ENCODE results near the gene MIX23. TPM values are rescaled to one million over a fixed set of nuclear protein-coding genes. Genes with fewer than 3 reads are reported as not detected.

Gene MIX23
- total and polyA plus RNA-seq, 10 of the 15 experiments (the other 5 are each of a cell fraction or from before 2014, with no cell fraction given) = 30.0 to 176 (median 62.4) TPM

DNA sequence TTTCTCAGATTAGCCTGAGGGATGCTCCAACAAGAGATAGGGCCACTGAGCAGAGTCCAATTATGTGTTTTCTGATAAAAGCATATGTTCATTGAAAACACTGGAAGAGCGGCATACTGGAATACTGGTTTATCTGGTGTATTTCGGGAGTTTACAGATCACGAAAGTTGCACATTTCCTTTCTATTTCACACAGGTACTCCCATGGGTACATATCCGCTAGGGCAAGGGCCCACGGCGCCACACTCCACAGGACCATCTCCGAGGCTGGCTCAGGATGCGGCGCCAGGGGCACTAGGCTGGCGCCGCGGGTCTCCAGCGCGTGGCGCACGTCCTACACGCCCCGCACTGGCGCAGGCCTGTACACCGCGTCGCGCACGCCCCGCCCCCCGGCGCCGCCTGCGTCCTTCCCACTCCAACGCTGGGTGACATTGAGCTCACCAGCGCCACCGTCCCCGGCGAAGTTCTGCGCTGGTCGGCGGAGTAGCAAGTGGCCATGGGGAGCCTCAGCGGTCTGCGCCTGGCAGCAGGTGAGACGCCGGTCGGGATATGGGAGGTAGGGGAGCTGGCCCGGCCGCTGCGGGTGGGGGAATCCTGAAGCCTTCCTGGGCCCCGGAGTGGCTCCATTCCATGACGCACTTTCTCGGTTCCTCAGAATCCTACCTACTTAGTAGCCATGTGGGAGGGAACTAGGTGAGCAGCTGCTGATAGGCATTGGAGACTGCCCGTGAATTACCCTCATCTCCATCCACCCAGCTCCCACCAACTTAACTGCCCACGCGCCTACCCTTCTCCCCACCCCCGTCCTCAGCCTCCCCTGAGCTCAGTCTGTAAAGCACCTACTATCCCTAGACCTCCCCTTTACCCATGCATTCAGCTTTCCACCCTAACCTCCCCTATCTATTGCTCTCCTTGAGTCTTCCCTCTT is 1.0 kb upstream of the MIX23 start, which contains the start of gene FAM162A:
Gene FAM162A (plus strand): TSS at position 412 of the 927 bp plus-strand sequence. CDS start 84 bp downstream, at position 496.
- Histone ChIP-seq H3K36me3 (ENCODE audit: control insufficient read depth in 2 of 2, insufficient read depth in 2 of 2, low read length in 1 of 2) (peaks cover 0 to 5% of the 10 kb centered on the region in 2 experiments; a peak in 2 of 4 replicates), H3K4me1 (ENCODE audit: control insufficient read depth, insufficient read depth, low read length) (peaks cover 16% of the 10 kb centered on the region), H2AFZ (ENCODE audit: control insufficient read depth, low read depth, low read length) (peak within 1 kb of the TSS; percentile 89), H4K20me1 (ENCODE audit: control insufficient read depth, insufficient read depth) (no peaks in the 10 kb centered on the region), H3K4me2 (ENCODE audit: control insufficient read depth, insufficient read depth) (peak within 1 kb of the TSS; percentile 98), H3K79me2 (ENCODE audit: control insufficient read depth, insufficient read depth, low read length) (peaks cover 81% of the 10 kb centered on the region), H3K27ac (ENCODE audit: control insufficient read depth, insufficient read depth) (peak within 1 kb of the TSS; percentile 82), H3K9me3 (replicated peaks; ENCODE audit: control insufficient read depth, insufficient read depth, low read length) (no peaks in the 10 kb centered on the region), H3K9ac (ENCODE audit: control insufficient read depth, insufficient read depth, low read length) (peak within 1 kb of the TSS; percentile 91), H3K27me3 (replicated peaks in 1 of 2; ENCODE audit: control insufficient read depth in 2 of 2, insufficient read depth in 2 of 2, low read length in 1 of 2) (no peaks in the 10 kb centered on the region), H3K4me3 (peak within 1 kb of the TSS; percentile 76)
- intact Hi-C loops (cut with micrococcal nuclease; ENCODE audit: unreplicated experiment) = loop anchor here (5.0 to 10.0 kb wide), 3 partner anchors 77 to 839 kb away; partner anchors contain the start of gene POLQ
- RAD21 ChIA-PET (ENCODE audit: unreplicated experiment) = interaction anchor here (0.6 to 4.8 kb wide), 31 partner anchors 9 to 838 kb away, joined by 3 to 56 read pairs (median 4); partner anchors contain the start of genes POLQ and WDR5B
- peak; percentile 78 for FAIRE-seq
- peak; percentile 83 for DNase-seq (ENCODE audit: low read depth, low spot score)
- SMC1A ChIA-PET (ENCODE audit: uncharacterized antibody, unreplicated experiment) = interaction anchor here (0.7 to 5.3 kb wide), 23 partner anchors 9 to 837 kb away, joined by 3 to 59 read pairs (median 5); partner anchors contain the start of genes CSTA and WDR5B
- WGBS (ENCODE audit: insufficient coverage, insufficient replicate concordance, low lambda C conversion rate, missing lambda C conversion rate) = 1% methylated on average over 47 of the region's 52 CpGs
- ATAC-seq = peak; percentile 95
- BruUV-seq (replicated peaks) = no TSS peak
- POLR2A ChIA-PET = interaction anchor here (0.5 to 4.4 kb wide), 25 partner anchors 10 to 818 kb away, joined by 3 to 29 read pairs (median 4); partner anchors contain the start of genes CSTA, SEC22A and WDR5B
- in situ Hi-C loops (cut with MboI) = no loop called here
- CTCF ChIA-PET = interaction anchor here (0.7 to 4.3 kb wide), 34 partner anchors 9 to 390 kb away, joined by 3 to 78 read pairs (median 4); partner anchors contain the start of genes PARP14 and WDR5B
- TF ChIP-seq ZZZ3 (IDR thresholded peaks at IDR 0.05; ENCODE audit: control insufficient read depth, insufficient read length, low read depth) (no peak), MTA3 (IDR thresholded peaks at IDR 0.05; ENCODE audit: borderline replicate concordance, low read length) (no peak), LARP7 (IDR thresholded peaks at IDR 0.05) (peak; percentile 89), BMI1 (IDR thresholded peaks at IDR 0.05; ENCODE audit: borderline replicate concordance) (no peak), ZNF207 (IDR thresholded peaks at IDR 0.05; ENCODE audit: borderline replicate concordance) (peak; percentile 54; the same call in 1 of the 2 replicates), MTA2 (IDR thresholded peaks at IDR 0.05; ENCODE audit: low read depth) (peak; percentile 45), BHLHE40 (IDR thresholded peaks at IDR 0.05; ENCODE audit: borderline replicate concordance in 1 of 2, low read depth in 2 of 2, low read length in 1 of 2) (peak in 1 of 2 experiments; percentile 88; a peak in 2 of 4 replicates), JUND (IDR thresholded peaks at IDR 0.05; ENCODE audit: low read depth, low read length) (no peak), MEF2B (IDR thresholded peaks at IDR 0.05; ENCODE audit: partially characterized antibody, poor library complexity, severe bottlenecking) (no peak), EZH2 (IDR thresholded peaks at IDR 0.05; ENCODE audit: borderline replicate concordance, control insufficient read depth, low read depth, low read length) (no peak)
- TF ChIP-seq, protein P1, sequence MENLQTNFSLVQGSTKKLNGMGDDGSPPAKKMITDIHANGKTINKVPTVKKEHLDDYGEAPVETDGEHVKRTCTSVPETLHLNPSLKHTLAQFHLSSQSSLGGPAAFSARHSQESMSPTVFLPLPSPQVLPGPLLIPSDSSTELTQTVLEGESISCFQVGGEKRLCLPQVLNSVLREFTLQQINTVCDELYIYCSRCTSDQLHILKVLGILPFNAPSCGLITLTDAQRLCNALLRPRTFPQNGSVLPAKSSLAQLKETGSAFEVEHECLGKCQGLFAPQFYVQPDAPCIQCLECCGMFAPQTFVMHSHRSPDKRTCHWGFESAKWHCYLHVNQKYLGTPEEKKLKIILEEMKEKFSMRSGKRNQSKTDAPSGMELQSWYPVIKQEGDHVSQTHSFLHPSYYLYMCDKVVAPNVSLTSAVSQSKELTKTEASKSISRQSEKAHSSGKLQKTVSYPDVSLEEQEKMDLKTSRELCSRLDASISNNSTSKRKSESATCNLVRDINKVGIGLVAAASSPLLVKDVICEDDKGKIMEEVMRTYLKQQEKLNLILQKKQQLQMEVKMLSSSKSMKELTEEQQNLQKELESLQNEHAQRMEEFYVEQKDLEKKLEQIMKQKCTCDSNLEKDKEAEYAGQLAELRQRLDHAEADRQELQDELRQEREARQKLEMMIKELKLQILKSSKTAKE (IDR thresholded peaks at IDR 0.05; ENCODE audit: low read depth, poor library complexity, severe bottlenecking) = peak; percentile 34
- TF ChIP-seq, protein P2, sequence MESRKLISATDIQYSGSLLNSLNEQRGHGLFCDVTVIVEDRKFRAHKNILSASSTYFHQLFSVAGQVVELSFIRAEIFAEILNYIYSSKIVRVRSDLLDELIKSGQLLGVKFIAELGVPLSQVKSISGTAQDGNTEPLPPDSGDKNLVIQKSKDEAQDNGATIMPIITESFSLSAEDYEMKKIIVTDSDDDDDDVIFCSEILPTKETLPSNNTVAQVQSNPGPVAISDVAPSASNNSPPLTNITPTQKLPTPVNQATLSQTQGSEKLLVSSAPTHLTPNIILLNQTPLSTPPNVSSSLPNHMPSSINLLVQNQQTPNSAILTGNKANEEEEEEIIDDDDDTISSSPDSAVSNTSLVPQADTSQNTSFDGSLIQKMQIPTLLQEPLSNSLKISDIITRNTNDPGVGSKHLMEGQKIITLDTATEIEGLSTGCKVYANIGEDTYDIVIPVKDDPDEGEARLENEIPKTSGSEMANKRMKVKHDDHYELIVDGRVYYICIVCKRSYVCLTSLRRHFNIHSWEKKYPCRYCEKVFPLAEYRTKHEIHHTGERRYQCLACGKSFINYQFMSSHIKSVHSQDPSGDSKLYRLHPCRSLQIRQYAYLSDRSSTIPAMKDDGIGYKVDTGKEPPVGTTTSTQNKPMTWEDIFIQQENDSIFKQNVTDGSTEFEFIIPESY (IDR thresholded peaks at IDR 0.05) = no peak
- TF ChIP-seq, protein P3, sequence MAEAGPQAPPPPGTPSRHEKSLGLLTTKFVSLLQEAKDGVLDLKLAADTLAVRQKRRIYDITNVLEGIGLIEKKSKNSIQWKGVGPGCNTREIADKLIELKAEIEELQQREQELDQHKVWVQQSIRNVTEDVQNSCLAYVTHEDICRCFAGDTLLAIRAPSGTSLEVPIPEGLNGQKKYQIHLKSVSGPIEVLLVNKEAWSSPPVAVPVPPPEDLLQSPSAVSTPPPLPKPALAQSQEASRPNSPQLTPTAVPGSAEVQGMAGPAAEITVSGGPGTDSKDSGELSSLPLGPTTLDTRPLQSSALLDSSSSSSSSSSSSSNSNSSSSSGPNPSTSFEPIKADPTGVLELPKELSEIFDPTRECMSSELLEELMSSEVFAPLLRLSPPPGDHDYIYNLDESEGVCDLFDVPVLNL (IDR thresholded peaks at IDR 0.05; ENCODE audit: low read depth, low read length) = 0 out of 2 replicates have a peak, but pooled peaks have one; percentile 40
- TF ChIP-seq, protein P4, sequence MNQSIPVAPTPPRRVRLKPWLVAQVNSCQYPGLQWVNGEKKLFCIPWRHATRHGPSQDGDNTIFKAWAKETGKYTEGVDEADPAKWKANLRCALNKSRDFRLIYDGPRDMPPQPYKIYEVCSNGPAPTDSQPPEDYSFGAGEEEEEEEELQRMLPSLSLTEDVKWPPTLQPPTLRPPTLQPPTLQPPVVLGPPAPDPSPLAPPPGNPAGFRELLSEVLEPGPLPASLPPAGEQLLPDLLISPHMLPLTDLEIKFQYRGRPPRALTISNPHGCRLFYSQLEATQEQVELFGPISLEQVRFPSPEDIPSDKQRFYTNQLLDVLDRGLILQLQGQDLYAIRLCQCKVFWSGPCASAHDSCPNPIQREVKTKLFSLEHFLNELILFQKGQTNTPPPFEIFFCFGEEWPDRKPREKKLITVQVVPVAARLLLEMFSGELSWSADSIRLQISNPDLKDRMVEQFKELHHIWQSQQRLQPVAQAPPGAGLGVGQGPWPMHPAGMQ (IDR thresholded peaks at IDR 0.05; ENCODE audit: borderline replicate concordance) = no peak

All from GM12878 (cell line).